PC-9 (cell line): ENCODE results near the gene ZFPL1.

Experiments used
- CTCF ChIP-seq: fragments of 200-600 bp; sonication (generic); conservative IDR thresholded peaks from 2 replicates; pipeline ENCODE4 v1.6.1; 2017; ENCODE audit warnings: mixed run types, antibody characterized with exemption, mild to moderate bottlenecking, moderate library complexity
- EZH2 ChIP-seq: fragments of 200-600 bp; sonication (generic); IDR thresholded peaks from 2 replicates; pipeline ENCODE4 v1.8.0; 2017; ENCODE audit warnings: antibody characterized with exemption, low read depth

GRCh38 chr11:65129649-65130441 lies 45.8 kb downstream of the ZFPL1 start:
- TF ChIP-seq CTCF (no peak), EZH2 (no peak)
